DMS53 treated with DMSO at 0.1 percent for 48 hours (cell line): Measurements from ENCODE around the gene PPP1R12A.
A peak's percentile ranks its signal among the peaks of the same experiment; 100 is the strongest.

Experiments used
- DNase-seq: peaks from one replicate; lab custom pipeline; 2025; ENCODE audit not compliant: unreplicated experiment; lab: John Stamatoyannopoulos, UW

PPP1R12A gene

GRCh38 chr12:79769860-79770485 lies 164.9 kb downstream of the PPP1R12A start:
- no peak for DNase-seq

DNA sequence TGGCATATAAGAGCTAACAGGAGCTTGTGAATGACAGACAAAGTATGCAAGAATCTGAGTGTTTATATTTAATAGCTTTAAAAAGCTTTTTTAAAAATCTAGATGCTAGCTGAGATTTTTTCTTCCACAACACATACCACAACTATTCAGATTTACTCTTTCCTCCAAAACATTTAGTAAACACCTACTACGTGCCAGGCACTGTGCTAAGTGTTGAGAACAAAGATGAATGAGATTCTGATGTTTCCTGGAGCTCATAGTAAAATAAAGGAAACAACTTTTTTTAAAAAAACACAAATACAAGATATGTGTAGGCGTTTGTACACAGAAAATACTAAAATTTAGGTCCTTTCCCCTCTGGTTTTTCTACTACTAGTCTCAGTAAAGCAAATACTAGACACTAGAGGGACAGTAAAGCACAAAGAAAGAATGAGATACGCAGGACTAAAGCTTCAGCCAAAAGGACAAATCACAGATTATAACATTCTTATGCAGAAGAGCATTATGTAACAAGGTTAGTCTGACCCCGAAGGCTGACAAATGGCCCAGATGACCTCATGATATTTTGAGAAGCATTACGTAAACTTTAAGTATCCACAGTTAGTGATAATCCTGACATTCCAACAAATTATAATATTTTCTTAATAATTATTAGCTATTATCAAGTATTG lies 165.6 kb downstream of the PPP1R12A start:
- DNase-seq, result no peak

- no peak for DNase-seq
These were observed 168.0 kb downstream of the PPP1R12A start for GRCh38 chr12:79766705-79767464.

DNA sequence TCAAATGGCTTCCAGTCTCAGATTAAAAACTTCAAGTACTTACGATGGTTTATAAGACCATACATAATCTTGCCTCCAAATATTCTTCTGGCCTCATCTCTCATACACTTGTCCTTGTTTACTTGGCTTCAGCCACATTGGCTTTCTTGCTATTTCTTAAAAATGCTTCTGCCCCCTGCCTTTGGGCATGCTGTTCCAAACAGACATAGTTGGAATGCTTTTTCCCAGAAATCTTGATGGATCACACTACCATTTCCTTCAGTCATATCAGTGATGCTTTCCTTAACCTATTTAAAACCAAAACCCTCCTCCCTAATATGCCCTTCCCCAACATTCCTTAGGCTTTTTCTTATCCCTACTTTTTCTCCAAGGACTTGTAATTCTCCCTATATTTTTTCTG lies 169.7 kb downstream of the PPP1R12A start:
- no peak for DNase-seq

DNA sequence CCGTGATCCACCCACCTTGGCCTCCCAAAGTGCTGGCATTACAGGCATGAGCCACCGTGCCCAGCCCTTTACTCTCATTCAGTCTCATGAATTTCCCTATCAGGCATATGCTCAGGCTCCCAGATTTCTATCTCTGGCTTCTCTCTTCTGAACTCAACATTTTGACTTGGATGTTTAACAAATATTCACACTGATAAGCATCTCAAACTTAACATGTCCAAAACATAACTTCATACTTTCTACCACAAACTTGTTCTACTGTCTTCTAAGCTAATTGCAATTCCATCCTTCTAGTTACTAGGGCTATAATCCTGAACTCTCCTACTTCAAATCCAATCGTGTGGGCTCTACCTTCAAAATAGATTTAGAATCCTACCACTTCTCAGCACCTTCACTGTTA lies 170.3 kb downstream of the PPP1R12A start:
- no peak for DNase-seq

DNA sequence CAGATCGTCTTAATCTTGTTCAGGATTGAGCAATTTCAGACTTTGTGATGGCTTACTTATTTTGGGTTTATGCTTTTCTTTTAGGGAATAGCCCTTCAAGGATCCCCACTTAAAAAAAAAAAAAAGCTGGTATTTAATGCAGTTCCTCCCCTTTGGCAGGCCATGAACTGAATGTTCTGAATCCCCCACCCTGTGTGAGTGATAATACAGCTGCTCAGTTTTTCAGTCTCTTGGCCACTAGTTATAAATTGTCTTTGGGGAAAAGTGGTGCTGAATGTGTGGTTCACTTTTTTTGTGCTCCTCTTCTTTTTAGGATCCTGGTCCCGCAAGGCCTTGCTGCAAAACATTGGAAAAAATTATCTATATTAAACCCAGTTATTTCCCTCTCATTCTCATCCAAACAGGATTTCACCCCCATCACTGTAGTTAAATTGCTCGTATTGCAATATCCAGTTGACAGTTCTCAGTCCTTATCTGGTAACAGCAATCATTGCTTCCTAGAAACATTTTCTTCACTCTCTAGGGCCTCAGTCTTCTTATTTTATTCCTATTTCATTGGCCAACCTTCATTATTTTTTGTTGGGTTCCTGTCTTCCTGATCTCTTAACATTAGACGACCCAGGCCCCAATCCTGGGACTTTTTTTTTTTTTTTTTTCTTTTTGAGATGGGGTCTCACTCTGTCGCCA lies 171.0 kb downstream of the PPP1R12A start:
- DNase-seq, result no peak

GRCh38 chr12:79761341-79761740 lies 173.6 kb downstream of the PPP1R12A start:
- no peak for DNase-seq

GRCh38 chr12:79747274-79747673 lies 187.6 kb downstream of the PPP1R12A start:
- DNase-seq, result no peak

GRCh38 chr12:79737875-79738718 lies 196.8 kb downstream of the PPP1R12A start:
- peak; percentile 79 for DNase-seq

DNA sequence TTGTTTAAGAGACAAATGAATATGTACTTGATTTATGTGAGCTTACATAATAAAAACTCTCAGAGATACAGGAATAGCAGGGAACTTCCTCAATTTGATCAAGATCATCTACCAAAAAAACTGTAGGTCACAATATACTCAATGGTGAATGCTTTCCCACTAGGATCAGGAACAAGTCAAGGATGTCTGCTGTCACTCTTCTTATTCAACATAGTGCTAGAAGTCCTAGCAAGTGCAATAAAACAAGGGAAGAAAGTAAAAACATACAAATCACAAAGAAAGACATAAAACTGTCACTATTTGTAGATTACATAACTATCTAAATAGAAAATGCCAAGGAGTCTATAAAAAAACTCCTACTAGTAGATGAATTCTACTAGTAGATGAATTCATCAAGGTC lies 202.3 kb downstream of the PPP1R12A start:
- DNase-seq, result no peak

DNA sequence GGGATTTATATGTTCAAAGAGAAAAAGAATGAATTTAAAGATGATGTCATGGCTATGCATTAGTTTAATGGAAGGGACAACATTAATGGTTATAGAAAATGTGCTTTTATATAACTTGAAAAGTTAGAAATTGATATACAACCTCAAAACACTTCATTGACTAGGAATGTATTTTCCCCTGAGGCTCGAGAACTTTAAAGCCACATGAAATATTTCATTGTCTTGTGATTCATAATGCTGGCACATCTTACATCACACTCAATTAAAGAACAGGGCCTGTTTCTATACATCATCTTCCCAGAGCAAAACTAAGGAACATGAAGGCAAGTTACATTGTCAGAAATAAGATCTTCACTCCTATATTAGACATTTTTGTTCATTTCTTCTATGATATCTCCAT lies 208.9 kb downstream of the PPP1R12A start:
- no peak for DNase-seq
